ENCODE data around the gene DACH2. TPM values are rescaled to one million over a fixed set of nuclear protein-coding genes. Genes with fewer than 3 reads are reported as not detected.

The DACH2 gene
- total RNA-seq, 4 donors from 2014 or later = 0.26 to 8.6 (median 1.7) TPM; not detected in 1

- Histone ChIP-seq H3K27me3 (peaks cover 0 to 4% of the 10 kb centered on the region in 2 donors), H3K9me3 (no peaks in the 10 kb centered on the region), H3K4me3 (no peak overlapping the region), H3K27ac (no peak overlapping the region), H3K36me3 (peaks cover 0 to 4% of the 10 kb centered on the region in 2 donors), H3K4me1 (no peaks in the 10 kb centered on the region)
- intact Hi-C loops (cut with DNase I; ENCODE audit: low total_unique reads) = no loop called here
- no peak for TF ChIP-seq POLR2A (IDR thresholded peaks at IDR 0.05)
- TF ChIP-seq, protein P1, sequence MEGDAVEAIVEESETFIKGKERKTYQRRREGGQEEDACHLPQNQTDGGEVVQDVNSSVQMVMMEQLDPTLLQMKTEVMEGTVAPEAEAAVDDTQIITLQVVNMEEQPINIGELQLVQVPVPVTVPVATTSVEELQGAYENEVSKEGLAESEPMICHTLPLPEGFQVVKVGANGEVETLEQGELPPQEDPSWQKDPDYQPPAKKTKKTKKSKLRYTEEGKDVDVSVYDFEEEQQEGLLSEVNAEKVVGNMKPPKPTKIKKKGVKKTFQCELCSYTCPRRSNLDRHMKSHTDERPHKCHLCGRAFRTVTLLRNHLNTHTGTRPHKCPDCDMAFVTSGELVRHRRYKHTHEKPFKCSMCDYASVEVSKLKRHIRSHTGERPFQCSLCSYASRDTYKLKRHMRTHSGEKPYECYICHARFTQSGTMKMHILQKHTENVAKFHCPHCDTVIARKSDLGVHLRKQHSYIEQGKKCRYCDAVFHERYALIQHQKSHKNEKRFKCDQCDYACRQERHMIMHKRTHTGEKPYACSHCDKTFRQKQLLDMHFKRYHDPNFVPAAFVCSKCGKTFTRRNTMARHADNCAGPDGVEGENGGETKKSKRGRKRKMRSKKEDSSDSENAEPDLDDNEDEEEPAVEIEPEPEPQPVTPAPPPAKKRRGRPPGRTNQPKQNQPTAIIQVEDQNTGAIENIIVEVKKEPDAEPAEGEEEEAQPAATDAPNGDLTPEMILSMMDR (IDR thresholded peaks at IDR 0.05) = no peak
- no peak for DNase-seq
Observed at GRCh38 chrX:86460760-86461159, 312.5 kb downstream of the DACH2 start.

GRCh38 chrX:86504297-86504696 is 356.0 kb downstream of the DACH2 start:
- no peak for TF ChIP-seq POLR2A (IDR thresholded peaks at IDR 0.05)
- TF ChIP-seq, protein P1 (IDR thresholded peaks at IDR 0.05) = no peak
- H3K4me3 ChIP-seq = no peak overlapping the region
- no peaks in the 10 kb centered on the region for H3K27me3 ChIP-seq
- H3K27ac ChIP-seq = no peak overlapping the region
- DNase-seq = no peak
- intact Hi-C loops (cut with DNase I; ENCODE audit: low total_unique reads) = no loop called here
- no peaks in the 10 kb centered on the region for H3K9me3 ChIP-seq
- no peaks in the 10 kb centered on the region for H3K36me3 ChIP-seq
- H3K4me1 ChIP-seq = no peaks in the 10 kb centered on the region

GRCh38 chrX:86507331-86507730 is 359.1 kb downstream of the DACH2 start:
- intact Hi-C loops (cut with DNase I; ENCODE audit: low total_unique reads) = no loop called here
- H3K4me1 ChIP-seq = no peaks in the 10 kb centered on the region
- TF ChIP-seq POLR2A (IDR thresholded peaks at IDR 0.05) = no peak
- TF ChIP-seq, protein P1 (IDR thresholded peaks at IDR 0.05) = no peak
- H3K9me3 ChIP-seq = no peaks in the 10 kb centered on the region
- no peaks in the 10 kb centered on the region for H3K36me3 ChIP-seq
- H3K27ac ChIP-seq = no peak overlapping the region
- no peak for DNase-seq
- H3K4me3 ChIP-seq = no peak overlapping the region
- H3K27me3 ChIP-seq = no peaks in the 10 kb centered on the region

DNA sequence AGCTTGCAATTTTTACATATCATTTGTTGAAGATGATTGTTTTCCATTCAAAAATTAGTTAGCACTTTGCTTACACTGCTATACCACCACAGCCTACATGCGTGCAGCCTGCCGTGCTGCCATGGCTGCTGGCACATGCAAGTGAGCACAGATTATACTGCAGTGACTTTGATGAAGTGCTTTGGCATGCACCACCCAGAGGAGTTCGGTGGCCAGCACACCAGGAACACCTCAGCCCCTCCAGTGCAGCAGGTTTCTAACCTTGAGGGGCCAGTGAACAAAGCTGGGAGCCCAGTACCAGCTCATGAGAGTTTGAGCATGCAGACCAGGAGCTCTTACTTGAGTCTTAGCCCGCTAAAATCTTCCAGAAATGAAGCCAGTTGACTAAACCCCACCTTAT is 431.5 kb downstream of the DACH2 start:
- H3K27me3 ChIP-seq = no peaks in the 10 kb centered on the region
- intact Hi-C loops (cut with DNase I; ENCODE audit: low total_unique reads) = no loop called here
- H3K27ac ChIP-seq = no peak overlapping the region
- no peaks in the 10 kb centered on the region for H3K36me3 ChIP-seq
- no peak overlapping the region for H3K4me3 ChIP-seq
- TF ChIP-seq, protein P1 (IDR thresholded peaks at IDR 0.05) = no peak
- TF ChIP-seq POLR2A (IDR thresholded peaks at IDR 0.05) = no peak
- no peaks in the 10 kb centered on the region for H3K9me3 ChIP-seq
- H3K4me1 ChIP-seq = no peaks in the 10 kb centered on the region
- no peak for DNase-seq

DNA sequence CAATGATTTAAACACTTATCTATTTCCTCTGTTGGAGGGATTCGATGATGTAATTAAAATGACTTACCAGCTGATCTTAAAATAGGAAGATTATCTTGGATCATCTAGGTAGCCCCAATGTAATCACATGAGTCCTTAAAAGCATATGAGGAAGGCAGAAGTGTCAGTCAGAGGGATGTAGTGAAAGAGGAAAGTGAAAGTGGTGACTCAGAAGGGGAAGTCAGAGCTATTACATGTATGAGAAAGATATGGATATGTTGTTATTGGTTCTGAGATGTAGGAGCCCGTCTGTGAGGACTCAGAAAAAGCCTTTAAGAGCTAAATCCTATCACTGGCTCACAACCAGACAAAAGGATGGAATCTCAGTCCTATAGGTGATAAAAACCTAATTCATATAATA is 456.4 kb downstream of the DACH2 start:
- TF ChIP-seq POLR2A (IDR thresholded peaks at IDR 0.05) = no peak
- TF ChIP-seq, protein P1 (IDR thresholded peaks at IDR 0.05) = no peak

More for the DNA sequence above, 456.4 kb downstream of the DACH2 start:
- intact Hi-C loops (cut with DNase I; ENCODE audit: low total_unique reads) = no loop called here
- H3K4me1 ChIP-seq = no peaks in the 10 kb centered on the region
- DNase-seq = no peak
- no peaks in the 10 kb centered on the region for H3K27me3 ChIP-seq
- H3K9me3 ChIP-seq = no peaks in the 10 kb centered on the region
- H3K36me3 ChIP-seq = no peaks in the 10 kb centered on the region
- no peak overlapping the region for H3K27ac ChIP-seq
- no peak overlapping the region for H3K4me3 ChIP-seq
